HTR-8/SVneo (cell line): ENCODE measurements around the gene MYL10.
"Not testable (repeated sequence)": the region's sequence is repeated elsewhere in the genome, so short reads cannot be mapped to it uniquely, and the experiment has no call there.

Experiments
- DNase-seq: peaks from one replicate; pipeline ENCODE4 v3.0.0; 2011; ENCODE audit warnings: low spot score, mixed read lengths; ENCODE audit not compliant: insufficient read length
- FAIRE-seq: peaks from 2 replicates; lab custom pipeline; 2011; peaks lifted over from hg19 to GRCh38; lab: Jason Lieb, UNC

Gene MYL10

DNA sequence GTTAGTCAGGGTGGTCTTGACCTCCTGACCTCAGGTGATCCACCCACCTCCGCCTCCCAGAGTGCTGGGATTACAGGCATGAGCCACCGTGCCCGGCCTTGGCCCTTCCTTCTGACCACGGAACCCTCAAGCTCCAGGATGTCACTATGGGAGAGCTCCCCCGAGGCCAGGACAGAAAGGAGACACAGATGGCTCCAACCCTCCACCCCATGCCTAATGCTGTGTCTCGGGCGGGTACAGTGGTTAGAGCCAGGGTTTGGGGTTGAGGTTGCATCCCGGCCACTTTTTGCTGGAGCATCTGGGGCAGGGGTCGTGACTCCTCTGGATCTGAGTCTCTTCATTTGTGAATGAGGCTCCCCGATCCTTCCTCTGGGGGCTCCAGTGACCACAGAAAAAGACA, 8.1 kb downstream of the MYL10 start:
- FAIRE-seq, result no peak
- DNase-seq, result no peak

DNA sequence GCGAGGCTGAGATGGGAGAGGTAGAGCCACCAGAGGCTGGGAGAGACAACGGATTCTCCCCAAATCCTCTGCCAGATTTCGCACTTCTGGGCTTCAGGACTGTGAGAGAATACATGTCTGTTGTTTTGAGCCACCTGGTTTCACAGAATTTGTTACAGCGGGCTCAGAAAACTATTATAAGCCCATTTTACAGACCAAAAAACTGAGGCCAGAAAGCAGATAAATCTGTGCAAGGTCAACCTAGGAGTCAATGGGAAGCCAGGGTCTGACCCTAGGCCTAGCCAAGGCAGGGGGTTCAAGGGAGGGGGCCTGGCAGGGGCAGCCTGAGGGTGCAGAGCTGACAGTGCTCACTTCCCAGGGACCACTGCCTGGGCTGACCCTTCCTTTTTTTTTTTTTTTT, 8.7 kb downstream of the MYL10 start:
- DNase-seq, result no peak
- no peak for FAIRE-seq

- FAIRE-seq (no peak), DNase-seq (no peak)
Observed at GRCh38 chr7:101618916-101619315, 10.2 kb downstream of the MYL10 start.

DNA sequence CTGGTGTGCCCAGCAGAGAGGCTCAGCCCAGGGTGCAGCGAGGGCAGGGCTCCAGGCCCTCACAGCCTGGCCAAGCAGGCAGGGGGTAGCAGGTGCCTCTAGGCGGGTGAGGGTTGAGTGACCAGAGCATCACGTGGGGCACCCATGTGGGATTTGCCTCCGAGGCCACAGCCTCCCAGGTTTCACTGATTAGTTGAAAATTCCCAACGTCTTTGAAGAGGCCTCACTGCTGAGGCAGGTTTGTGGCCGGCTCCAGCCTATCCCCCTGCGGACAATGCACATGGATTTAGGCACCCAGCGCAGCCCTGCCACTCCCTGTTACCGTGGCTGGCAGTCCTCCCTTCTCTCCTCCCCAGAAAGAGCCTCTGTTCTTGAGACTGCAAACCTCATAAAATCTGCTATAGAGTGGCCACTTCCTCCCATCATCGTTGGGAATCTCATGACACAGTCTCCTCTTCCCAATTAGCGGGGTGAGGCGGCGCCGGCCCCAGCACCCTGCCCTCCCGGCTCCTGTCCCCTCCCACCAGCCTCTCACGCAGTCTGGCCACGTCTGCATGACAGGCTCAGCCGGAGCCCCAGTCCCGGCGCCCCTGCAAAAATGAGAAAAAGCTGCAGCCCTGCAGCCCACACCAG, 10.8 kb downstream of the MYL10 start:
- DNase-seq, result no peak
- FAIRE-seq, result no peak

DNA sequence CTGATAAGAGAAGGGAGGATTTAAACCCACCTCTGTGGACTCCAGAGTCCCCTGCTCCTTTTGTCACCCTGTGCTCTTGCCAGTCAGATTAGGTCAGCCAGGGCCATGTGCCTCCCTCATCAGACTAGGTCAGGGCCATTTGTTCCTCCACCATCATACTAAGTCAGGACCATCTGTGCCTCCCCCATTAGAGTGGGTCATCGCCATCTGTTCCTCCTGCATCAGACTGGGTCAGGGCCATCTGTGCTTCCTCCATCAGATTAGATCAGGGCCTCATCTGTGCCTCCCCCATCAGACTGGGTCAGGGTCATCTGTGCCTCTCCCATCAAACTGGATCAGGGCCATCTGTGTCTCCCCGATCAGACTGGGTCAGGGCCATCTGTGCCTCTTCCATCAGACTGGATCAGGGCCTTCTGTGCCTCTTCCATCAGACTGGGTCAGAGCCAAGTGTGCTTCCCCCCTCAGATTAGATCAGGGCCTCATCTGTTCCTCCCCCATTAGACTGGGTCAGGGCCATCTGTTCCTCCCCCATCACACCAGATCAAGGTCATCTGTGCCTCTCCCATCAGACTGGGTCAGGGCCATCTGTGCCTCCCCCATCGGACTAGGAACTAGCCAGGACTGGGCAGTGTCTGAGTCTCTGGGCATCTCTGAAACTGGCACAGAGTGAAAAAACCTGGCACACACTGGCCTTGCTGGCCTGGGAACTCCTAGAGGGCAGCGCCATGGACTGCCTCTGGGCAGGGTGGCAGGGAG, 11.5 kb downstream of the MYL10 start:
- DNase-seq (no peak), FAIRE-seq (no peak)

DNA sequence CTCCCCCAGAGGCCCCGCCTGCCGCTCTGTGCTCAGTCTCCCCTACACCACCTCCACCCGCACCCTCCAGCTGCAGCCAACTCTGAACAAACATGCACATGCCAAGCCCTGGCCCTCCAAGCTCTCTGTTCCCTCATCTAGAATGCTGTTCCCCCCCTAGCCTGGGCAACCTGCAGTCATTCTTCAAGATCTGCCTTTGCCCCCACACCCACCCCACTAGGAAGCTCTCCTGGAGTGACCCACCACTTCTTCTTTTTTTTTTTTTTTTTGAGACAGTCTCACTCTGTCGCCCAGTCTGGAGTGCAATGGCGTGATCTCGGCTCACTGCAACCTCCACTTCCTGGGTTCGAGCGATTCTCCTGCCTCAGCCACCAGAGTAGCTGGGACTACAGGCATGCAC, 13.7 kb downstream of the MYL10 start:
- DNase-seq (no peak), FAIRE-seq (no peak)

DNA sequence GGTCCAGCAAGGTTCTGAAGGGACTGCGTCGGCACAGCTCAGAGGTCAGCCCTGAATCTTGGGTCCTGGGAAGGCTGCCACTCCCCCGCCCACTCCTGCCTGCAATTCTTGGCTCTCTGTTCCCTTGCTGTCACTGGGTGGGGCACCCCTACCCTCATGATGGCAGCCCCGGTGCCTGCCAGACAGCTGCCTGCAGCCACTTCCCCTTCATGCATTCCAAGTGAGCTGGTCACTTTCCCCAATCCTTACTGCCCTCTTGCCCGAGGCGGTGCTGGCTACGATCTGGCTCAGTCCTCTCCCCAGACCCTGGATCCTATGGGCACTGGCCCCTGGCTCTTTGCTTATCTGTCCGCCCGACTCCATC, 14.2 kb downstream of the MYL10 start:
- DNase-seq, result peak; percentile 36
- no peak for FAIRE-seq

DNA sequence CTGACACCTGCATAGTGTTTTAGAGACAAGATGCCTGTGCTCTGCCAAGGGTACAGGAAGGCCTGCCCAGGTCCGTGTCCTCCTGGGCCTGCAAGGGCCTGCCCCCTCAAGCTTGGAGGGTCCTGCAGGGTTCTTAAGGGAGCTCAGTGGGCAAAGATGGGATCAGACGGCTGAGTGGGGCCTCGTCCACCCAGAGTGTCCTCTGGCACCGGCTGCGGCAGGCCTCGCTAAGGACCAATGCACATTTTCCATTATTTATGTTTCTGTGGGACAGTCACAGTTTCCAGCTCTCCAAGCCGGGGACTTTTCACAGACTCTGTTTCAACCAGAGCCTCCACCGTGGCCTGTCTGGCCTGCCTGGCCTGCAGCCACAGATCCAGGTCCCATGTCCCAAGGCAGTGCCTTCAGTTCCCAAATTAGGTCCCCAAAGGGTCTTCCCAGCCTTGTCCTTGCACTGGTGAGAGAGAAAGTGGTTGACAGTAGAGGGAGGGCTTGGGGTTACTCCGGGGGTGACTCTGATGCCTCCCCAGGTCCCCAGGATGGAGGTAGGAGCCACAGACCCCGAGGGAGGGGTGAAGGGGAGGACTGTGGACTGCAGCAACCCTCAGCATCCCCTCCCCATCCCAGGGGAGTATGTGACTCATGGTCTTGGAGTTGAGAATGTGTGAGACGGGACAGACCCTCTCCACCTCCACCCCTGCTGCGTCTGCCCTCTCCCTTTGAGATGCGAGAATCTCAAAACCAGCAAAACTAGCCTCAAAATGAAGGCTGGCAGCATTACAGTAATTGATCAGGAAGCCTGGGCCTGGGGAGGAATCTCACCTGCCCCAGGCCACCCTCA, 14.8 kb downstream of the MYL10 start:
- FAIRE-seq, result no peak

GRCh38 chr7:101612885-101613515, 16.1 kb downstream of the MYL10 start:
- DNase-seq (no peak), FAIRE-seq (no peak)

More for the DNA sequence above, 14.8 kb downstream of the MYL10 start:
- no peak for DNase-seq

DNA sequence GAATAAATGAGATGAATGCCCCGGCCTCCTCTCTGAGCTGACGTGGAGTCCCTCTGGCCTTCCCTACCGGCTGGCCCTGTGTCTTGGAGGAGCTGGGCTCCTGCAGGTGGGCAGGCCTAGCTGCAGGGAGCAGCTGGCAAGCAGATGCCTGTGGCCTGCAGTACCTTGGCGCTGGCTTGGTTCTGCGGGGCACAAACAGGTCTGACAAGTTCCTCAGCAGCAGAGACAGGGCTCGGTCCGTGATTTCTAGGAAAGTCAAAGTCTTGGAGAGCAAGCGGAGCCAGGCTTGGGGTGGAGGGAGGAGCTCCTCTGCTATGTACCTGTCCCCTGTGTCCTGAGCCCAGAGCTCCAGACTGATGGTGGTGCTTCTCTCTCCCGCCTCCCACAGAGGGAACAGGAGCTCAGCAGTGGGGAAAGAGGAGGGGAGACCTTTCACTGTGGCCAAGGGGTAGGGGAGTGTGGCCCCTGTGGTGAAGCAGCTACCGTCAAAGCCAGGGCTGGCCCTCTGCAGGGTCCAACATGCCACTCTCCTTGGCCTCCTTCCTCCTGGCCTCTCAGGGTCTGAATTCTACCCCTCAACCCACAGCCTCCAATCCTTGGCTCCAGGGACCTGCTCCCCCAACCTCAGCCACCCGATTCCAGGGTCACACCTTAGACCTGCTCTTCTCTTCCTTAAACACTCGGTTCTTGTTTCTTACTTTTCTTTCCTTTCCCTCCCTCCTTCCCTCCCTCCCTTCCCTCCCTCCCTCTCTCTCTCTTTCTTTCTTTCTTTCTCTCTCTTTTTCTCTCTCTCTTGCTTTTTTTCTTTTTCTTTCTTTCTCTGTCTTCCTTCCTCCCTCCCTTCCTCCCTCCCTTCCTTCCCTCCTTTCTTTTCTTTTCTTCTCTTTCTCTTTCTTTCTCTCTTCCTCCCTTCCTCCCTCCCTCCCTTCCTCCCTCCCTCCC, 20.1 kb downstream of the MYL10 start:
- FAIRE-seq (no peak), DNase-seq (no peak)

DNA sequence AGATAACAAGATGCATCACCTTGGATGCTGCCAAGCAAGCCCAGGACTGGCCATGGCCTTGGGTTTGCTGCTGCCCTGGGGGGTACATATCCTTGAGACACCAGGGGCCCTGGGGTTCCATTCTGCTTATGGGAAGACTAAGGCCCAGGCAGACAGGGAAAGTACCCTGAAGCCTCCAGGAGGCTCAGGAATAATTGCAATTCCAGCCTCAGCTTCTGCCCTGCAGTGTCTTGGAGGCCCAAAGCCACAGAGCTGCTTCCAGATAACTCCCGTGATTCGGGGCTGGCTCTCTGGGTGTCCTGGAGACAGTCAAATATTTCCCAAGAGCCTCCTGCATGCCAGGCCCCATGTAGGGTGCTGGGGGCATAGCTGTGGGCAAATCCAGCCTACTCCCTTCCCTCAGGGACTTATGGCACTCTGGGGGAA, 22.6 kb downstream of the MYL10 start:
- FAIRE-seq (no peak), DNase-seq (no peak)

DNA sequence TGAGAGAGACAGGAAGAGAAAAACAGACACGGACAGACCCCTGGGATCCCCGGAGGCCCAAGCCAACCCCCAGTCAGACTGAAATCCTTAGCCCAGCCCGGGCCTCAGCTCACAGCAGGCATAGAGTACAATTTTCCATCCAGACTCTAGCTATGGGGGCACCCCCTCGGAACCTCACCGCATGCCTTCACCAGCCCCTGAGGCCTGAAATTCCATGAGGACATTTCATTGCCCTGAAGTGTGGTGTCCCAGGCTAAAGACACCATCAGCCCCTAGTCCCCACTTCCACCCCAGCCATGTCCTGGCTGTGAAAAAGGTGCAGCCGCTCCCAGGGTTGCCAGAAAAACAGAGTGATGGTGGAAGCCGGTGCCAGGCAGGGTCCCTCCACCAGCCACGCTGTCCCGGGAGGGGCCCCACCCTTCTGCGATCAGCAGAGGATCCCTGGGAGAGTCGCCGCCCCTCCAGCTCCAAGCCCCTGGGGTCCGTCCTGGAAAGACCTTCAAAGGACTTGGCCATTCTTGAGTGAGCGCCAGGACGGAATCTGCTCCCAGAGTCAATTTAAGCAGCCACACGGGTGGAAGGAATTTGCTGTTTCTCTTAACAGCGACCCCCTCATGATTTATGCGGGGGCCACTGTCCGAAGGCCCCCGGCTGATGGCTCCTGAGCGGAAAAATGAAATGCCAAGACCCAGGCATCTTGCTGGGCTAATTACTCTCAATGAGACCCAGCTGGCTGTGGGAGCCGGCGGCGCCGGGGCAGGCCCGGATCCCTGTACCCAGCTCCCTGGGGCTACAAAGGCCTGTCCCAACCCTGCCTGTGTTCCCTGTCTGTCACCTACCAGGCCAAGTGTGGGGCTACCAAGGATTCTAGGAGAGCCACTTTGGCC, 23.2 kb downstream of the MYL10 start:
- FAIRE-seq (no peak), DNase-seq (no peak)

DNA sequence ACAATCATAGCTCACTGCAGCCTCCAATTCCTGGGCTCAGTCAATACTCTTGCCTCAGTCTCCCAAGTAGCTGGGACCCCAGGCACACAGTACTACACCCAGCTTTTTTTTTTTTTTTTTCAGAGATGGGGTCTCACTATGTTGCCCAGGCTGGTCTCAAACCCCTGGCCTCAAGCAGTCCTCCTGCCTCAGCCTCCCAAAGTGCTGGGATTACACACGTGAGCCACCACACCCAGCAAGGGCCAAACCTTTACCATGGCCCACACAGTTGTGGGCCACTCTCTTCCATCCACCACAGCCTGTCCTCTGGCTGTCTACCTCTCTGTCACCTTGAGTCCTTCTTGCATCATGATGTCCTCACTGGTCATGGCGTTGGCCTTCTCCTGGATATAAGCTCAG, 24.2 kb downstream of the MYL10 start:
- FAIRE-seq, DNase-seq: not testable (repeated sequence)

DNA sequence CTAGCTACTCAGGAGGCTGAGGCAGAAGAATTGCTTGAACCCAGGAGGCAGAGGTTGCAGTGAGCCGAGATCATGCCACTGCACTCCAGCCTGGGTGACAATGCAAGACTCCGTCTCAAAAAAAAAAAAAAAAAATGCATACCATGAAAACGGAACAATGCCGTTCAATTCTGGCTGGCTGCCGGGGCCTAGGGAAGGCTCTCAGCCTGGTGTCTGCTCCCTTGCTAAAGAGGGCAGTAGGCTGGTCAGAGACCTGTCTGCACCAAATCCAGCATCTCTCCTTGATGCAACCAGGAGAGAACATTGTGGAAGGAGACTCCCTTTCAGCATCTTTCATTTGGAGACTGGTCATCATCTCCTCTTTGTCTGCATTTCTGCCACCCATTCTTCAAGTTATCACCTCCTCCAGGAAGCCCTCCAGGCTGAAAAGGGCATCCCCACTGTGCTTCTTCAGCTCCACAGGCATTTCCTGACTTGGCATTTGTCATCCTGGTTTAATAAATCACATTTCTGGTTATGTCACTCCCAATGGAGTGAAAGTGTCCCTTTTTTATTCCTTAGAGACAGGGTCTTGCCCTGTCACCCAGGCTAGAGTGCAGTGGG, 24.7 kb downstream of the MYL10 start:
- FAIRE-seq (no peak), DNase-seq (no peak)

- FAIRE-seq, result no peak
Observed at GRCh38 chr7:101602484-101603241, 26.4 kb downstream of the MYL10 start.

DNA sequence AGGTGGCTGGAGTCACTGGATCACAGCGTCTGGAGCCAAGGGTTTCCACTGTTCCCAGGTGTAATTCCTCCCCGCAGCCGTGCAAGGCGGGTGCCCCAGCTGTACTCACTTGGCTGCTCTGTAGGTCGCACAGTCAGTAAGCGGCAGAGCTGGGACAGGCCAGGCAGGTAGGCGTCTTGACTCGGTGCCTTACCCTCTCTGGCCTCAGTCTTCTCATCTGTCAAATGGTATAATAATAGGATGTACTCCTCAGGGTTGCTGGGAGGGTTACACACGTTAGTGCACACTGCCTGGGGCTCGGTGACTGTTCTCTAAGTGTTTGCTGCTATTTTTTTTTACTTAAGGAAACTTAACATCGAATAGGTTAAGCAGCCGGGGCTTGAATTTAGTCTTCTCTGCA, 27.0 kb downstream of the MYL10 start:
- FAIRE-seq (no peak), DNase-seq (no peak)

More at GRCh38 chr7:101602484-101603241, 26.4 kb downstream of the MYL10 start:
- peak; percentile 75 for DNase-seq

DNA sequence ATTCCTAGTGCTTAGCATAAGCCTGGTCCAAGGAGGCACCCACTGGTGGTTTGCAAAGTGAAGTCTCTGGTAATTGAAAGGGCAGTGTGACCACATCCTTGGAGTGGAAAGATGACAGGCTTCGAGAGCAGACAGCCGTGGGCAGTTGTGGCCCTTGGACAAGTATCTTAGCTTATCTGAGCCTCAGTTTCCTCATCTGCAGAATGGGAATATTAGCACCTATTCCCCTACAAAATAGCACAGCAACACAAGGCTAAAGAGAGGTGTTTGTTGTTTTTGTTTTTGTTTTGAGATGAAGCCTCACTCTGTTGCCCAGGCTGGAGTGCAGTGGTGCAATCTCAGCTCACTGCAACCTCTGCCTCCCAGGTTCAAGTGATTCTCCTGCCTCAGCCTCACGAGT, 29.3 kb downstream of the MYL10 start:
- DNase-seq, result no peak
- FAIRE-seq, result no peak
